HG02938 (cell line): ENCODE data around the gene KRTAP5-4.
"Not testable (repeated sequence)": the region's sequence is repeated elsewhere in the genome, so short reads cannot be mapped to it uniquely, and the experiment has no call there.

Experiments used
- ATAC-seq: cut with Tn5 transposase; IDR thresholded peaks from one replicate; pipeline ENCODE4 v1.9.1; 2021; ENCODE audit warnings: mild to moderate bottlenecking, moderate library complexity; ENCODE audit not compliant: unreplicated experiment

Gene KRTAP5-4, protein sequence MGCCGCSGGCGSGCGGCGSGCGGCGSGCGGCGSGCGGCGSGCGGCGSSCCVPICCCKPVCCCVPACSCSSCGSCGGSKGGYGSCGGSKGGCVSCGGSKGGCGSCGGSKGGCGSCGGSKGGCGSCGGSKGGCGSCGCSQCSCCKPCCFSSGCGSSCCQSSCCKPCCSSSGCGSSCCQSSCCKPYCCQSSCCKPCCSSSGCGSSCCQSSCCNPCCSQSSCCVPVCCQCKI

GRCh38 chr11:1622086-1622485, at the start of gene KRTAP5-4:
KRTAP5-4 (minus strand) TSS chr11:1622138; CDS start chr11:1622093, 45 bp downstream.
- ATAC-seq: no peak

- ATAC-seq: no peak
These were observed 49.7 kb upstream of the KRTAP5-4 start for GRCh38 chr11:1671658-1672057.

DNA sequence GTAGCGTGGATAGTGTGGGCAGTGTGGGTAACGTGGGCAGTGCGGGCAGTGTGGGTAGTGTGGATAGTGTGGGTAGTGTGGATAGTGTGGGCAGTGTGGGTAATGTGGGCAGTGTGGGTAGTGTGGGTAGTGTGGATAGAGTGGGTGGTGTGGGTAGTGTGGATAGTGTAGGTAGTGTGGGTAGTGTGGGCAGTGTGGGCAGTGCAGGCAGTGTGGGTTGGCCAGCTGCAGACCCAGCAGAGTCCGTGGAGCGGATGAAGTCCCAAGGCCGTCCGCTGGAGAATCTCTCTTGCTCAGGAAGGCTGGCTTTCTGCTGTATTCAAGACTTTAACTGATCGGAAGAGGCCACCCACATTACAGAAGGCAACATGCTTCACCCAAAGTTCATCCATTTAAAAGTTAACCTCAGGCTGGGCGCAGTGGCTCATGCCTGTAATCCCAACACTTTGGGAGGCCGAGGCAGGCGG, 49.0 kb upstream of the KRTAP5-4 start:
- no peak for ATAC-seq

GRCh38 chr11:1670457-1670856, 48.5 kb upstream of the KRTAP5-4 start:
- ATAC-seq: not testable (repeated sequence)

GRCh38 chr11:1669546-1670218, 47.7 kb upstream of the KRTAP5-4 start:
- ATAC-seq: no peak

- ATAC-seq: no peak
These were observed 47.1 kb upstream of the KRTAP5-4 start for GRCh38 chr11:1668911-1669473.

- ATAC-seq: no peak
These were observed 46.0 kb upstream of the KRTAP5-4 start for GRCh38 chr11:1667906-1668305.

GRCh38 chr11:1667121-1667850, 45.3 kb upstream of the KRTAP5-4 start:
- ATAC-seq: no peak

GRCh38 chr11:1665313-1665712, 43.4 kb upstream of the KRTAP5-4 start:
- ATAC-seq: no peak

- not testable (repeated sequence) for ATAC-seq
These were observed 40.9 kb upstream of the KRTAP5-4 start for GRCh38 chr11:1662699-1663283.

- ATAC-seq: not testable (repeated sequence)
These were observed 39.7 kb upstream of the KRTAP5-4 start for GRCh38 chr11:1661454-1662269.

- ATAC-seq: no peak
These were observed 38.4 kb upstream of the KRTAP5-4 start for GRCh38 chr11:1660111-1660867.

GRCh38 chr11:1659506-1659905, 37.6 kb upstream of the KRTAP5-4 start:
- ATAC-seq: no peak

DNA sequence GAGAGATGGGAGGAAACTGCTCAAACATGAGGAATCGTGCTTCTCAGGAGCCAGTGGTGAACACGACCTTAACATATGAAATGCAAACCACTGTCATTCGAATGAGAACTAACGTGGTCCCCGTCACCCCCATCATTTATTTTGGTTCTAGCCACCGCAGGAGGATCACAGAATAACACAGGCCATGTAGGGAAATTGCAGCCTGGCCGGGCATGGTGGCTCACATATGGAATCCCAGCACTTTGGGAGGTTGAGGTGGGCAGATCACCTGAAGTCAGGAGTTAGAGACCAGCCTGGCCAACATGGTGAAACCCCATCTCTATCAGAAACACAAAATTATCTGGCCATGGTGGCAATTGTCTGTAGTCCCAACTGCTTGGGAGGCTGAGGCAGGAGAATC, 34.7 kb upstream of the KRTAP5-4 start:
- ATAC-seq: no peak

DNA sequence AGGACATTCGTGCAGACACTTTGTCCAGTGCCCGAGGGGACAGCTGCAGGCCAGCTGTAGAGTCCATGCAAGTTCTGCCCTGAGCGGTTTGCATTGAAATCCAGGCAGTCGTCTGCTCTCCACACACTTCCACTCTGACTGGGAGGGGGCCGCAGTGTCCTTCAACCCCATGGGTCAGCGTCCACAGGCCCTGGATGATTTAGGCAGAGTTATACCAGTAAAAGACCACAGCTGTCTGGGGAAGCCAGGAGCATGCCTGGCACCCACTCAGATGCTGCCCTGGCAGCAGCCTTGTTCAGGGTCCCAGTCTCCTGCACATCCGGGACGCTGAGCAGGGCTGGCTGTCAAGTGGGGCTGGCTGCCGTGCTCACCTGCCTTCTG, 34.1 kb upstream of the KRTAP5-4 start:
- no peak for ATAC-seq

GRCh38 chr11:1655168-1656060, 33.5 kb upstream of the KRTAP5-4 start:
- ATAC-seq: no peak

GRCh38 chr11:1654388-1655167, 32.6 kb upstream of the KRTAP5-4 start:
- no peak for ATAC-seq
